ENCODE results near the gene ZC3H7A.

DNA sequence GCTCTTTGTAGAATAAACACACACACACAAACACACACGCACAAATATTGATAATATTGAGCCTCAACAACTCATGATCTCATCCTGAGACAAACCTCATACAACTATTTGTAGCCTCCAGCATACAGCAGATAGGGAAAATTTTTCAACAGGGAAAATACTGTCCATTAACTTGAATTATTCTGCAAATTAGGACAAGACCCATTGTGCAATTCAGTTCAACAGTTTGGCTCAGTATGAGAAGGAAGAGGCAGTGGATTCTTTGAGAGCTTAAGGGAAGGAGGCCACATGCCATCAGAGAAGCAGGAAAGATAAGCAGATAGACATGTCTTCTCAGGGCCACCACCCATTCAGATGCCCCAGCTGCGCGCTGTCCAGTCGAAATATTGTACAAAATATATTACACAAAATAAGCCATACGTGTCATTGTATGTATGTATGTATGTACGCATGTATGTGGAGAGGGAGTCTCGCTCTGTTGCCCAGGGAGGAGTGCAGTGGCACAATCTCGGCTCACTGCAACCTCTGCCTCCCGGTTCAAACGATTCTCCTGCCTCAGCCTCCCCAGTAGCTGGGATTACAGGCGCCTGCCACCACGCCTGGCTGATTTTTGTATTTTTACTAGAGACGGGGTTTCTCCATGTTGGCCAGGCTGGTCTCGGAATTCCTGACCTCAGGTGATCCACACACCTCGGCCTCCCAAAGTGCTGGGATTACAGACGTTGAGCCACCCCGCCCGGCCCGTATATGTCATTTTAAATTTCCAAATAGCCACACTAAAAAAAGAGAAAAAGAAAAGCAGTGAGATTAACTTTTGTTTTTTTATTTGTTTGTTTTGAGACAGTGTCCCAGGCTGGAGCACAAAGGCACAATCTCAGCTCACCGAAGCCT lies 1.8 kb downstream of the ZC3H7A start:
- no peak for TF ChIP-seq POLR2AphosphoS5 (IDR thresholded peaks at IDR 0.05; ENCODE audit: control insufficient read depth, insufficient read depth, low read depth, low read length)
- TF ChIP-seq ARHGAP35 (IDR thresholded peaks at IDR 0.05; ENCODE audit: partially characterized antibody), result no peak
- TF ChIP-seq NR2C2 (CRISPR knock-in tag; IDR thresholded peaks at IDR 0.05), result no peak
- TF ChIP-seq NR2C2 (tag; IDR thresholded peaks at IDR 0.05), result no peak
- no peak for TF ChIP-seq POLR2A (conservative IDR thresholded peaks at IDR 0.05)
- no peak for TF ChIP-seq ELF1 (tag; IDR thresholded peaks at IDR 0.05)
- TF ChIP-seq, protein P1, sequence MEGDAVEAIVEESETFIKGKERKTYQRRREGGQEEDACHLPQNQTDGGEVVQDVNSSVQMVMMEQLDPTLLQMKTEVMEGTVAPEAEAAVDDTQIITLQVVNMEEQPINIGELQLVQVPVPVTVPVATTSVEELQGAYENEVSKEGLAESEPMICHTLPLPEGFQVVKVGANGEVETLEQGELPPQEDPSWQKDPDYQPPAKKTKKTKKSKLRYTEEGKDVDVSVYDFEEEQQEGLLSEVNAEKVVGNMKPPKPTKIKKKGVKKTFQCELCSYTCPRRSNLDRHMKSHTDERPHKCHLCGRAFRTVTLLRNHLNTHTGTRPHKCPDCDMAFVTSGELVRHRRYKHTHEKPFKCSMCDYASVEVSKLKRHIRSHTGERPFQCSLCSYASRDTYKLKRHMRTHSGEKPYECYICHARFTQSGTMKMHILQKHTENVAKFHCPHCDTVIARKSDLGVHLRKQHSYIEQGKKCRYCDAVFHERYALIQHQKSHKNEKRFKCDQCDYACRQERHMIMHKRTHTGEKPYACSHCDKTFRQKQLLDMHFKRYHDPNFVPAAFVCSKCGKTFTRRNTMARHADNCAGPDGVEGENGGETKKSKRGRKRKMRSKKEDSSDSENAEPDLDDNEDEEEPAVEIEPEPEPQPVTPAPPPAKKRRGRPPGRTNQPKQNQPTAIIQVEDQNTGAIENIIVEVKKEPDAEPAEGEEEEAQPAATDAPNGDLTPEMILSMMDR (IDR thresholded peaks at IDR 0.05 in 2 of 3, conservative IDR thresholded peaks at IDR 0.05 in 1 of 3; ENCODE audit: insufficient read depth in 2 of 3, low read depth in 1 of 3, low read length in 3 of 3), result no peak
